CD4-positive, alpha-beta T cell treated with Interleukin-17A for 4 hours (primary cell): ENCODE measurements around the gene SLC25A12.

Source experiments
- DNase-seq: peaks from one replicate; pipeline ENCODE4 v3.0.0-alpha.2; 2020; ENCODE audit warnings: mixed read lengths

The SLC25A12 gene

DNA sequence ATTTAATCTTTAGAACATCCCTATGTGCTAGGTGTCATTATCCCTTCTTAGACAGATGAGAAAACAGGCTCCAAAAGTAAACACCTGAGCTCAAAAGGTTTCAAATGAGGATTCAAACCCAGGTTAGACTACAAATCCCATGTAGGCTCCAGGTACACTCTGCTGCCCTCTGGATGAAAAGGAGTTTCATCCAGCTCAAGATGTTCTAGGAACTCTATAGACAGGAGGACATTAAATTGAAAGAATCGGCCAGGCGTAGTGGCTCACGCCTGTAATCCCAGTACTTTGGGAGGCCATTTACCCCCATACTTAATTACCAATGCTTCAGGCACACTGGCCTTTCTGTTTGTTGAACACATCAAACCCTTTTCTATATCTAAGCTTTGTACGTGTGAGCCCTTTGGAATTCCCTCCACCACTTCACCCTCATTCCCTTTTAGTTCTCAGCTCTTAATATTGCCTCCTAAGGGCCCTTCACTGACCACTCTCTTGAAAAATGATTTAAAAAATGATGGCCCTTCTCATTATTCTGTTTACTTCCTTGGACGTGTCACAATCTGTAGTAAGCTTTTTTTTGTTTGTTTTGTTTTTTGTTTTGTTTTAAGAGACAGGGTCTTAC lies 10.7 kb downstream of the SLC25A12 start:
- no peak for DNase-seq

DNA sequence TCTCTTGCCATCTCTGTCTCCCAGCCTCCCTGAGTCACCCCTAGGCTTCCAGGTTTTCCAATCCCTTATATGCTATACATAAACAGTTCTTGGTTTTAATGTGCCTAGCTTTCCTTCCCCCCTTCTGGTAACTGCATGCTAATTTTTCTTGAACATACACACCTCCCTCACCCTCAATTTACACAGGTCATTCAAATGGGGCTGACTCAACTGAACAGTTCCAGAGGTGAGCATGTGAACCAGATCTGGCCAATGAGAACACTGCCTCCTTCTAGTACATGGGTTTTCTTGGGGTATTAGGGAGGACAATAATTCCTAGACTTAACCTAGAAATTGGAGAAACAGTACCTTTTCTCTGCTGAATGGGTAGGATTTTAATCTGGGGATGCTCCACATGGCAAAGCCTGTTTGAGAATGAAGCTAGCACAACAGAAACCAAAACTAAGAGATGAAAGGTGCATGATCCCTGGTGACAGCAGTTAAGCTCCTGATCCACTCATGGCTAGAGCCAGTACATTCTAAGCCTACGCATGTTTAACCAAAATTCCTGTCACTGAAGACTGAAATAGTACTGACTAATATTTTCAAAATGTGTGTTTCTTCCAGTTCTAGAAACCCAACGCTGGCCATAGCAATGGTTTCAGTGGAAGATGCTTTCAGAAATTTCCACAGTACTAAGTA lies 11.8 kb downstream of the SLC25A12 start:
- no peak for DNase-seq

DNA sequence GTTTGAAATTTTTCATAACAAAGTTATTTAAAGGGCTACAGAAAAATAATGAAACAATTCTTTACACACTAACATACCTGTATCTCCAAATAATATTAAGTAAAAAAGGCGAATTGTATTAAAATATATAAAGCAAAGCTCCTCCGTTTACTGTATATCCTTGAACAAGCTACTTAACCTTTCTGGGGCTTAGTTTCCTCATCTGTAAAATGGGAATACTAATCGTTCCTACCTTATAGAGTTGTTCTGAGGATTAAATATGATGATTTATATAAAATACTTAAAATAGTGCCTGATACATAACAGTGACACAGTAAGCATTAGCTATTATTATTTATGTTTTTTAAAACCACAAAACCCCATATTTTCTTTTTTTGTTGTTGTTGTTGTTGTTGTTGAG lies 13.3 kb downstream of the SLC25A12 start:
- DNase-seq: no peak

DNA sequence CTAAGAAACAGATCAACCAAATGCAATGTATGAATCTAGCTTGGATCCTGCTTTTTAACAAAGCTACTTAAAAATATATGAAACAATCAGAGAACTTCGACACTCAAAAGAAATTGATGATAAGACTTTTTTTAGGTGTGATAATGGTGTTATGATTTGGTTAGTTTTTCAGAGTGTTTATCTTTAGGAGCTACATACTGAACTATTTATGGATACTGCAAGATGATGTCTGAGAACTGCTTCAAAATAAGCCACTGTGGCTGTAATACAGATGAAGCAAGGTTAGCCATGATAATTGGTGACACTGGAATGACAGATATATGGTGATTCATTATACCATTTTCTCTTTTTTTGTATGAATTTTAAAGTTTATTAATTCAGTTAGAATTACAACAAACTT lies 14.2 kb downstream of the SLC25A12 start:
- DNase-seq: no peak

DNA sequence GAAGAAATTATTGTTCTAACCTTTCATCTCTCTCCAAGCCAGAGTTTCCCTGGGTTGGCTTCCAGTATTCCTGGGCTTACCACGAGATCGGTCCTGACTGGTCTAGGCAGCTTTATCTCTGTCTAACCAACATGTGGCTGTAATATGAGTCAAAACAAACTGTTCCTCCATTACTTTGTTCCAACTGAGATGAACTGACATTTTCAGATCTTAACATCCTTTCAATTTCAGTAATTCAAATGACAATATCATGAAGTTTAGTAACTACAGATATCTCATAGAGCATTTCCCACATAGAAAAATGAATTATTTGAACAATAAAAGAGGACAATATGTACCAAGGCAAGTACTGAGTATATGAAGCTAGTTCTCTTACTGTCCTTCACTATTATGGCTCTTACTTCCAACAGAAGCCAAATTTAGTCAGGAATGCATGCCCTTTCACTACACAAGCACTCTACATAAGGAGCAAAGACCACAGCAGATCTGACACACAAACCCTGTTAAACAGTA lies 15.5 kb downstream of the SLC25A12 start:
- no peak for DNase-seq

DNA sequence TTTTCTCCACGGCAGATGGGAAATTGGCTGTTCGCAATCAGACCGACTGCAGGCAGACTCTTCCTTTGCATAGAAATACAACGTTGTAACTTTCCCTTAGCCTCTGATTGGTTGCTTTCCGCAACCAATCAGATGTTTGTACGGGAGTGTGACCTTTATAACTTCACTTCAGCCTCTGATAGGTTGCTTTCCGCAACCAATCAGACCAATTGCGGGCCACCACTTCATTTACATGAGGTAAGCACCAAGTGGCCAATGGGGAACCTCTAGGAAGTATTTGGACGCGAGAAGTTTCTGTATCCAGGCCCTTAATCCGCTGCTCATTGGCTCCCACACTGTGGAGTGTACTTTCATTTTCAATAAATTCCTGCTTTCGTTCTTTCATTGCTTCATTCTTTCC lies 19.1 kb downstream of the SLC25A12 start:
- no peak for DNase-seq

DNA sequence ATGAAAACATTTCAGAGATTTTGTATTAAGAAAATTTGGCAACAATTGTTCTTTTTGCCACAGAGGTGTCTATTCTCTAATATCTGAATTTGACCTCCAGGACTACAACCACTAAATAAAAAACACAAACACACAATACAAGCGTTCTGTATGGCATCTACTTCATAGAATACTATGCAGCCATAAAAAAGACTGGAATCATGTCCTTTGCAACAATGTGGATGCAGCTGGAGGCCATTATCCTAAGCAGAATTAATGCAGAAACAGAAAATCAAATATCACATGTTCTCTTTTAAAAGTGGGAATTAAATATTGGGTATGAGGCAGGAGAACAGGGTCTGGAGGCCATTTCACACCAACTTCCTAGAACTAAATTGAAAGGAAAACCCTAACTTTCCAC lies 19.5 kb downstream of the SLC25A12 start:
- DNase-seq: no peak

DNA sequence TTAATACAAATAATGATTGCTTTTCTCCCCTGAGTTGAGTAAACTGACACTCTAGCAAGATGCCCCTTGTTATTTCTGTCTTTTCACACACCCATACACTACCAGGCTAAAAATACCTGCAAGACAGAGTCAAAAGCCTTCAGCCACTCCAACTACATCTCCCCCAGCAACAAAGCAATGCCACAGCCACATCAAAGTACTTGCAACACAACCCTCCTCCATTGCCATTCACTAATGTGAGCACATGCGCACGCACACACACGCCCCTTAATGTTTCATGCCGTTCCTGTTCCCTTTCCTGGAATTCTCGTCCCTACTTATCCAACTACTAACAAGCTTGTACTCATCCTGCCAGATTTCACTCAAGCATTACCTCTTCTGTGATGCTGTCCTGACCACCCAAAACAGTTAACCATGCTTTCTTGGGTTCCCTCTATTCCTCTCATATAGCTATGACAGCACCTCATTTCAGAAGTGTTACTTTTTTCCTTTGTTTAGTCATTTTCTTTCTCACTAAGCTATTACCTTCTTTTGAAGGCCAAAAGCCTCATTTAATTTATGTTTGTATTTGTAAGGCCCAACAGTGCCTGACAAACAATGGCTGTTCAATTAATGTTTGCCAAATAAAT lies 29.6 kb downstream of the SLC25A12 start:
- no peak for DNase-seq

DNA sequence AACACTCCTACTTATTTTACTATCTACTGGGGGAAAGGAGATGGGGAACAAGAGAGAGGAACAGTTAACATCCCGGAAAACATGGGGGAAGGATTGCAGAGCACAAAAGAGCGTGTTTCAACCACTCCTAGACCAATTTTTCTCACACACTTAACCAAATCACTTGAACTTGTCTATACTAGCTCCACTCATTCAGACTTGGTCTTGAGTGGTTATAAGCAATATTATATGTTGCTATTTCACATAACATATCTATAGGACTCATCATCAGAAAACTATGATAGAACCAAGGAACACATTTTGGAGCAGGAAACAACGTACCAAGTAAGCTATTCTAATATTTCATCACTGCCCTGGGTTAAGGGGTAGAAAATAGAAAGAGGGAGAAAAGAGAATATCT lies 31.5 kb downstream of the SLC25A12 start:
- no peak for DNase-seq

DNA sequence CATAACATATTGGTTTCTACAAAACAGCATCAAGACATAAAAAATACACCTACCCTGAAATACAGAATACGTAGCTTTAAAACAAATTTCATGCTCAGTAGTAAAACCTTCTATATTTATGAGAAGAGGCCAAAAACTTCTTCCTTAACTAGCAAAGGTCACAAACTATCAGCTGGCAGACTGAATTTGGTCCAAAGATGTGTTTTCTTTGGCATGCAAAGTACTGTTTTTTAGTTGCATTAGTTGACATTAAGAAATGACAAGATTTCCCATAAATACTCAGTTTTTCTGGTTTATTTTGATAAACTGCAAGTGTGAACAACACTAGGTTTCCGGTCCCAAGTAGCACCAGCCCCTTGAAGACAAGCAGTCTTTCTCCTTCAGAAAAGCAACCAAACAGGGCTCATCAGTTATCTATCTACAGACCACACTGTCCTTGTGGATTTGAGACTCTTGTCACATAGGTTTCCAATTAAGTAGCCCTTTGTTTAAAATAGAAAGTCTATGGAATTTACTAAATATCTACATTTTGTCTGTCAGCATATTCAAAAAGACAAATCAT lies 35.6 kb downstream of the SLC25A12 start:
- no peak for DNase-seq

DNA sequence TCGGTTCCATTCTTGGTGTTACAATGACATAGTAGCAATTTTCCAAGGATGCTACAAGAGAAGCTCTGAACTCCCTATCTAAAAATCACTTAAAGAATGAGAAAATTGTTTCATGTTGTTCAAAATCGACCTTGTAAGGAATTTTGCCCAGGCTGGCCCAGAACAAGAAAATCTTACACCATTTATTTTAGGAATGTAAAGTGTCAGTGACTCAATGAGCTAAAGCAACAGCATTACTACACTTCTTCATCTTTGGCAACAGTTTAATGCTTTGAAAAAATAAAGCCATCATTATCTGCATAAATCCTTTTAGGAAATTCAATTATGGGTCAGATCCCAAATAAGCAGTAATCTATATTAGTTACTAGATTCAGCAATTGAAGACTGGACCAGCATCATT lies 38.6 kb downstream of the SLC25A12 start:
- no peak for DNase-seq

DNA sequence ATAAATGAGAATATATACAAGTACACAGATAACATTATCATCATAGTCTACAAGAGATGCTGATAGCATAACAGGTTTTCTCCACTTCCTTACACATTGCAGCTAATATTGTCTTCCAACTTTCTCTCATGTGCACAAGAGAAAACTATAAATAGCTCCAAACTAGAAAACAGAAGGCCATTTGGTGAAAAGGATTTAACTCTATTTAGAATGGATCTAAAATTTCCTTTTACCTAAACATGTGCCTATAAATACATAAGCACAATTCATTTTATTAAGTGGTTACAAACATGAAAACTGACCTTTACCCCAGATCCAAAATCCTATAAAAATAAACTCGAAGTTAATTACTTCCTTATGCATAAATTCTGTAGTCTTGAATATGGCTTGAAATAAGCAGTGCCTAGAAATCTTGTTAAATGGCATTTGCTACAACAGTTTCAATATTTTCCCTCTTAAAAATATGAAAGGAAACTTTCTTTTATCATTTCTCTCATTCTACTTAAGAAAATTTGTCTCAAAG lies 41.6 kb downstream of the SLC25A12 start:
- DNase-seq: no peak

DNA sequence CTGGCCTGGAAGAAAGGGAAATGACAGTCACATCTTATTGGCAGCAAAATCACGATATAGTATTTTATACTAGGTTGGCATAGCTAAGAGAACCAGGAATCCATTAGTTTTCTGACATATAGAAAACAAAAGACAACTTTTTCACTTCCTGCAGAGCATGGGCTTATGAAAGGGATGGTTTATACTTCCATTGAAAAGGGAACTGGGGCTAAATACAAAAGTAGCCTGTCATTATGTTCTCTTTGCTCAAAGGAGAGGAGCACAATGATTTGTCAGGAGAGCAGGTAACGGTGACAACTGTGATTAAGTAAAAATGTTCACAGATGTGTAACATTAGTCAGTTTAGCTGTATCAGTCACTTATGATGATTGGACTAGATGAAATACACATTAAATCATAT lies 46.4 kb downstream of the SLC25A12 start:
- DNase-seq: no peak

DNA sequence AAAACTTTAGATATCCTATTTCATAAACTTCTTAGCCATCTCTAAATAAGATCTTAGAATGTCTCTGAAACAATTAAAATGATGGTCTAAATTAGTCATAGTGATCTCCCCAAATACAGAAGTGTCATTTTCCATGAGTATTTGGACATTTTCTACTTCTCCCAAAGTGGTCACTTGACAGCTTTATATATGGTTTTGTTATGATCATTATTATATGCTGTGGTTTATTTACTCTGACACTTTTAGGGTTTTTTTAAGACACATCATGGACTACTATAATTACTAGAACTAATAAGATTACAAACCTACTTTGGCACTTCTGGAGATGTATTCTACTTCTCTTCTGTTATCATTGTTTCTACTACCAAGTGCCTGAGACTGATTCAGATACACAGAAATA lies 47.1 kb downstream of the SLC25A12 start:
- DNase-seq: no peak

DNA sequence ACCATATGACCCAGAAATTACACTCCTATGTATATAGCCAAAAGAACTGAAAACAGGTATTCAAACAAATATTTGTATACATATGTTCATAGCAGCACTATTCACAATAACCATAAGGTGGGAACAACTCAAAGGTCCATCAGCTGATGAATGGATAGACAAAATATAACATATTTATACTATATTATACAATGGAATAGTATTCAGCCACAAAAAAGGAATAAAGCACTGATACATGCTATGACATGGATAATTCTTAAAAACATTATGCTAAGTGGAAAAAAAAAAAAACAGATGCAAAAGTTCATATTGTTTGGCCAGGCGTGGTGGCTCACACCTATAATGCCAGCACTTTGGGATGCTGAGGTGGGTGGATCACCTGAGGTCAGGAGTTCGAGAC lies 52.0 kb downstream of the SLC25A12 start:
- DNase-seq: no peak

DNA sequence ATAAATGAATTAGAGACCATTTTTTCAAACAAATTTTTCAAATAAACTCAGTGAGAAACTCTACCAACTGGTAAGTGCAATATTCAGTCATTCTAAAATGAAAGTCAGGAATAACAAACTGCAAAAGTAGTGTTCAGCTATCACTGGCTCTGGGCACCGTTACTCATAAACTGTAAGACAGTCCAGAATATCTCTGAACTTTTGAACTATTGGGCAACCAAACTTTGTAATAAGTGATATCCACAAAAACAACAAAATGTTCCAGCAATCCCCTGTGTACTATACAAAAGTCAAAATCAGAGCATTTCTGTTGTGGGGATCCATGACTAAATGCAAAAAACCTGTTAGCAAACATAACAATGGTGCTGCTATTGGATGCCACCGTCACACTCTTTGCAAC lies 56.3 kb downstream of the SLC25A12 start:
- DNase-seq: no peak

DNA sequence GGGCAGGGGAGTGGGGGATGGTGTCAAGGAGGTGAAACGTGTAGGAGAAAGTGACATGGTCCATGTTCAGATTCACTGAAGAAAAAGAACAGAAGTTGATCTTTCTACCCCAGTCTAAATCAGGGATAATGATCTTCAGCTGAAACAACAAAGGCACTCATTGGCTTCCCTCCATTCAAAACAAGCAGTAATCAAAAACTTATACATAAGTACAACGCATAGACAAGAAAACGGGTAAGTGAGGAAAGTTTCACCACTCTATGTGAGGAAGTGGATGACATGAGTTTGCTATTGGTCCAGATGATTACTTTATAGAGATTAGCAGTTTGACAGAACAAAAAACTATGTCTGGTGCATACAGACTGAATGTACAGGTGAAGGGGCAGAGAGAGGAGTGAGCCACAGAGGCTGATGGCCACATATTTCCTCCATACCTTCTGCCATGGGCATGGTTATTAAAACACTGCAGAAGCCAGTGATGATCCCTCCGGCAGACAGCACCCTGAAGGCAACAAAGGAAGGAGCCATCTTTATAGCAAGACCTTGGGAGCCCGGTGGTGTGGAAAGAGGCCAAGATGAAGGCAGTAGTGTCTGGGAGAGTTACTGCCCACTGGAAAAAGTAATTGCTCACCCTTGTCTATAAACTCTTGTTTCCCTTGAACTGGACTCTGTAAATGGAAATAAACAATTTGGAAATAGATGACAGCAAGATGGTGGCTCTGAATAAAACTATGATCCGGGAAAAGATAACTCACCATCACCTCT lies 57.7 kb downstream of the SLC25A12 start:
- no peak for DNase-seq

DNA sequence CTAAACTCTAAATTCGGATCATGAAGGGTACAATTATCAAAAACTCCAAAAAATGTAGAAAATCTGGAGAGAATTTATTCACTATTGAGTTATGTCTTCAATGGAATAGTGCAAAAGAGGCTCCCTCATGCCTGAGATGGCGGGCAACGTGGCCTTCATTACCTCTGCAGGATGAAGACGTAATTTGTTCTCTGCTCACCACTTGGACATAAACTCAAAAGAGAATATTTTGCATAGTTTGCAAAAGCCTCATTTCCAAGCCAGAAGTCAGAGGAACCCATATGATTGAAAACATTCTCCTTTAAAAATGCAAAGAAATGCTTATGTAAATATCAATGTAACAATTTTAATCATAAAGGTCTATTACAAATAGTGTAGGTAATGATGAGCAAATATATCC lies 58.7 kb downstream of the SLC25A12 start:
- no peak for DNase-seq

DNA sequence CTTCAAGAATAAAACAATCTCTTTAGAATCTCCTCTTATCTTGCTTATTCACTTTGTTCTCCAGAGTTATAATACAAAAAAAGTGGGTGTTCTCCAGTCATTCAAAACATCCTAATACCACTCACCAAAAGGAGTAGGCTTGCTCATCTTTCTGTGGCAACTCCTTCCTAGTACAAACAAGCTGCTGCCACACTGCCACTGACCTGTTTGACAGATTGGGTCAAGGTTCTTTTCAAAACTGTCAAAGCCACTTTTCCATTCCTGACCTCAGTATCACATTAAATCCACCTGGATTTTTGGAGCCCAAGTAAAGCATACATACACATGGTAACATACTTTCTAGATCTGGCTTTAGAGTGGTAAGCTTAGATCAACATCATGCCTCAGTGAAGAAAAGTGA lies 59.8 kb downstream of the SLC25A12 start:
- no peak for DNase-seq

DNA sequence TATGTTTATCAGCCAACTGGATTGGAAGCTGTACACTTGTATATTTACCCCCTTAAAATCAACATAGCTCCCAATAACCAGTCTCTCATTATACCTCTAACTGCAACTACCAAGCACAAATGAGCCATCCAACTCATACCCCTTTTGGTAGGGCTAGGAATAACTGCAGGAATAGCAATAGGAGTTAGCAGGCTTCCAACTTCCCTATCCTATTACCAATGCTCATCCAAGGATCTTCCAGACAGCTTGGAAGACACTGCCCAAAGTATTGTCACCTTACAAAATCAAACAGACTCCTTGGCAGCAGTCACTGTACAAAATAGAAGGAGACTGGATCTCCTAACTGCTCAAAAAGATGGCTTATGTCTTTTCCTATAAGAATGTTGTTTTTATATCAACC lies 61.6 kb downstream of the SLC25A12 start:
- no peak for DNase-seq

DNA sequence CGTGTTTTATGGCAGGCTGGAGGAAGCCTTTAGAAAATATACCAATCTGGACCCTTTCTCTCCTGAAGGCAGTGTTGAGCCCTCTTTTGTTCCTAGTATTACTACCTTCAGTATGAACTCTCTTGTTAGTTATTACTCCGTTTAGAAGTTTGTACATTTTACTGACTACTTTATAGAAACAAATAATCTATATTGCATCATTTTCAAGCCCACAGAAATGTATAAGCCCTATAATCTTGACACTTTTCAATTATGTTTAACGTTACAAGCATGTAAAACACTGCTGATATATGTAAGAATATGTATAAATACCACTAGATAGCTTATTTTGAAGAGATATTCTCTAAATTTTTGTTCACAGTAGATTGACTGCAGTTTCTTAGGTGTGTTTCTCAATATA lies 64.0 kb downstream of the SLC25A12 start:
- no peak for DNase-seq

DNA sequence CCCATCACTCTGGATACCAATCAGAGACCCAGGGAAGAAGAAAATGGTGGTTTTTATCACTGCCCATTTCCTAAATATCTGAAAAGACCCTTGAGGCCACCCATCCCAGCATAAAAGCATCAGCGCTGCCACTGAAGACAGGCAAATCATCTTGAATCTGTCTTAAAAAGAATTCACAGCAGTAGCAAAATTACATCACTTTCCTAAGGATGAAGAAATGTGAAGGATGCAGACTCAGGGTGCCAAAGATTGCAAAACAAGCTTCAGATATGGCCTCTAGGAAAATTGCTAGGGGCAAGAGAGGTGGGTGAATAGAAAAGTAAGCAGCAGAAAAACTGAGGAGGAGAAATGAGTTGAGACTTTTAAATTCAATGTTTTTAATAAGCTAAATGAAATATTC lies 70.0 kb downstream of the SLC25A12 start:
- no peak for DNase-seq
